ENCODE data around the gene CAPZA1. TPM values are rescaled to one million over a fixed set of nuclear protein-coding genes. Genes with fewer than 3 reads are reported as not detected.
A peak's percentile ranks its signal among the peaks of the same experiment; 100 is the strongest.

Gene CAPZA1
- total RNA-seq, 2 experiments from 2014 or later, result 166 to 179 TPM

DNA sequence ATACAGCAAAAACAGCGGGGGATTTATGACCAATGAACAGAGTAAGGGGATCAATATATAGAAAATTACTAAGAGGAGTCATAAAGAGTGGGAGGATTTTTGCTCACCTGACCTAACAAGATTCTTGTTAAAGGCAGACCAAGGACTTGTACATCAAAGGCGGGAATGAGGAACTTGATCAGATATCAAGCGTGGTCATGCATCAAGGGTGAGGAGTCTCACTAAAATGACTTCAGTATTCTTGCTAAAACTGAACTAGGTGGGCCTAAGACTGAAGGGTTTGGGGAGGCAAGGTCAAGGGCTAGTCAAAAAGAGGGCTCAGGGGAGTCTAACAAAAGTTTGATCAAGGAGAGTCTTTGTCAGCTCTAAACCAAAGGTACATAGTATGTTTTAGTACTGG is 56.9 kb downstream of the CAPZA1 start:
- no peaks in the 10 kb centered on the region for H3K27me3 Mint-ChIP-seq
- H3K27ac Mint-ChIP-seq, result peak overlapping the region; percentile 60
- H3K4me3 Mint-ChIP-seq, result peak overlapping the region; percentile 88
- Histone ChIP-seq H3K36me3 (ENCODE audit: insufficient read depth, low read length) (peaks cover 5% of the 10 kb centered on the region), H3K27me3 (ENCODE audit: control insufficient read depth in 1 of 2, insufficient read depth in 2 of 2, low read length in 2 of 2) (no peaks in the 10 kb centered on the region), H3K4me3 (ENCODE audit: low read length) (no peak overlapping the region), H3K27ac (ENCODE audit: low read depth in 1 of 2, low read length in 2 of 2) (no peak overlapping the region), H3K4me1 (ENCODE audit: insufficient read depth, low read length) (peaks cover 22% of the 10 kb centered on the region), H3K9me3 (ENCODE audit: control insufficient read depth in 1 of 2, insufficient read depth in 1 of 2, low read length in 2 of 2) (no peaks in the 10 kb centered on the region)
- ATAC-seq (ENCODE audit: poor library complexity) (no peak), DNase-seq (no peak)
- POLR2A ChIA-PET, result interaction anchor here (2.7 to 4.7 kb wide), 3 partner anchors 27 to 57 kb away, joined by 13 to 134 read pairs (median 46); partner anchors contain the start of genes CAPZA1, RHOC and ST7L
- peaks cover 29% of the 10 kb centered on the region for H3K36me3 Mint-ChIP-seq (ENCODE audit: low read depth)
- TF ChIP-seq, protein P1, sequence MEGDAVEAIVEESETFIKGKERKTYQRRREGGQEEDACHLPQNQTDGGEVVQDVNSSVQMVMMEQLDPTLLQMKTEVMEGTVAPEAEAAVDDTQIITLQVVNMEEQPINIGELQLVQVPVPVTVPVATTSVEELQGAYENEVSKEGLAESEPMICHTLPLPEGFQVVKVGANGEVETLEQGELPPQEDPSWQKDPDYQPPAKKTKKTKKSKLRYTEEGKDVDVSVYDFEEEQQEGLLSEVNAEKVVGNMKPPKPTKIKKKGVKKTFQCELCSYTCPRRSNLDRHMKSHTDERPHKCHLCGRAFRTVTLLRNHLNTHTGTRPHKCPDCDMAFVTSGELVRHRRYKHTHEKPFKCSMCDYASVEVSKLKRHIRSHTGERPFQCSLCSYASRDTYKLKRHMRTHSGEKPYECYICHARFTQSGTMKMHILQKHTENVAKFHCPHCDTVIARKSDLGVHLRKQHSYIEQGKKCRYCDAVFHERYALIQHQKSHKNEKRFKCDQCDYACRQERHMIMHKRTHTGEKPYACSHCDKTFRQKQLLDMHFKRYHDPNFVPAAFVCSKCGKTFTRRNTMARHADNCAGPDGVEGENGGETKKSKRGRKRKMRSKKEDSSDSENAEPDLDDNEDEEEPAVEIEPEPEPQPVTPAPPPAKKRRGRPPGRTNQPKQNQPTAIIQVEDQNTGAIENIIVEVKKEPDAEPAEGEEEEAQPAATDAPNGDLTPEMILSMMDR (IDR thresholded peaks at IDR 0.05), result no peak
- peaks cover 66% of the 10 kb centered on the region for H3K4me1 Mint-ChIP-seq (ENCODE audit: low read depth)
- CTCF ChIA-PET, result no interaction called here
- no peaks in the 10 kb centered on the region for H3K9me3 Mint-ChIP-seq
- intact Hi-C loops (cut with DNase I, micrococcal nuclease), result loop anchor here in 1 of 2 experiments (2.0 kb wide), 1 partner anchor 24 kb away; no protein-coding TSS in a partner anchor

GRCh38 chr1:112677501-112677900 is 57.9 kb downstream of the CAPZA1 start:
- intact Hi-C loops (cut with DNase I, micrococcal nuclease), result loop anchor here in 1 of 2 experiments (2.0 kb wide), 1 partner anchor 23 kb away; no protein-coding TSS in a partner anchor
- Histone ChIP-seq H3K9me3 (ENCODE audit: control insufficient read depth in 1 of 2, insufficient read depth in 1 of 2, low read length in 2 of 2) (no peaks in the 10 kb centered on the region), H3K27ac (ENCODE audit: low read depth in 1 of 2, low read length in 2 of 2) (no peak overlapping the region), H3K4me3 (ENCODE audit: low read length) (no peak overlapping the region), H3K4me1 (ENCODE audit: insufficient read depth, low read length) (peaks cover 22% of the 10 kb centered on the region), H3K36me3 (ENCODE audit: insufficient read depth, low read length) (no peaks in the 10 kb centered on the region), H3K27me3 (ENCODE audit: control insufficient read depth in 1 of 2, insufficient read depth in 2 of 2, low read length in 2 of 2) (no peaks in the 10 kb centered on the region)
- POLR2A ChIA-PET, result no interaction called here
- peak overlapping the region; percentile 52 for H3K4me3 Mint-ChIP-seq
- CTCF ChIA-PET, result no interaction called here
- no peak overlapping the region for H3K27ac Mint-ChIP-seq
- peaks cover 24% of the 10 kb centered on the region for H3K36me3 Mint-ChIP-seq (ENCODE audit: low read depth)
- H3K4me1 Mint-ChIP-seq (ENCODE audit: low read depth), result peaks cover 61% of the 10 kb centered on the region
- ATAC-seq (ENCODE audit: poor library complexity) (no peak), DNase-seq (no peak)
- TF ChIP-seq, protein P1 (IDR thresholded peaks at IDR 0.05), result no peak
- H3K27me3 Mint-ChIP-seq, result no peaks in the 10 kb centered on the region
- no peaks in the 10 kb centered on the region for H3K9me3 Mint-ChIP-seq

GRCh38 chr1:112678605-112679004 is 59.0 kb downstream of the CAPZA1 start:
- H3K36me3 Mint-ChIP-seq (ENCODE audit: low read depth), result peaks cover 26% of the 10 kb centered on the region
- no peak overlapping the region for H3K4me3 ChIP-seq (ENCODE audit: low read length)
- H3K4me1 ChIP-seq (ENCODE audit: insufficient read depth, low read length), result peaks cover 19% of the 10 kb centered on the region
- intact Hi-C loops (cut with DNase I, micrococcal nuclease), result no loop called here
- TF ChIP-seq, protein P1 (IDR thresholded peaks at IDR 0.05), result no peak
- no peak overlapping the region for H3K27ac ChIP-seq (ENCODE audit: low read depth in 1 of 2, low read length in 2 of 2)
- CTCF ChIA-PET, result no interaction called here
- H3K27me3 ChIP-seq (ENCODE audit: control insufficient read depth in 1 of 2, insufficient read depth in 2 of 2, low read length in 2 of 2), result no peaks in the 10 kb centered on the region
- peak overlapping the region; percentile 2 for H3K4me3 Mint-ChIP-seq
- peaks cover 50% of the 10 kb centered on the region for H3K4me1 Mint-ChIP-seq (ENCODE audit: low read depth)
- POLR2A ChIA-PET, result no interaction called here
- H3K27me3 Mint-ChIP-seq, result no peaks in the 10 kb centered on the region
- no peaks in the 10 kb centered on the region for H3K9me3 ChIP-seq (ENCODE audit: control insufficient read depth in 1 of 2, insufficient read depth in 1 of 2, low read length in 2 of 2)
- H3K9me3 Mint-ChIP-seq, result no peaks in the 10 kb centered on the region
- DNase-seq (no peak), ATAC-seq (ENCODE audit: poor library complexity) (no peak)
- H3K27ac Mint-ChIP-seq, result no peak overlapping the region
- H3K36me3 ChIP-seq (ENCODE audit: insufficient read depth, low read length), result no peaks in the 10 kb centered on the region
